HUES48 (cell line): ENCODE measurements around the gene NHEJ1.

ENCODE experiments used
- H3K27ac ChIP-seq: one replicate; pipeline ENCODE4 v1.7.0; 2013; ENCODE audit warnings: low read depth, low read length, inconsistent platforms
- H3K27me3 ChIP-seq: 2 replicates; pipeline ENCODE4 v1.6.1; 2013; ENCODE audit warnings: mild to moderate bottlenecking, low read length; ENCODE audit not compliant: control insufficient read depth, insufficient read depth
- H3K36me3 ChIP-seq: 2 replicates; pipeline ENCODE4 v1.6.1; 2013; ENCODE audit warnings: low read length; ENCODE audit not compliant: control insufficient read depth, insufficient read depth
- H3K4me1 ChIP-seq: 2 replicates; pipeline ENCODE4 v1.6.1; 2013; ENCODE audit warnings: mild to moderate bottlenecking, low read length; ENCODE audit not compliant: control insufficient read depth, insufficient read depth
- H3K4me3 ChIP-seq: 2 replicates; pipeline ENCODE4 v1.5.1; 2013; ENCODE audit warnings: mild to moderate bottlenecking, low read depth, low read length
- H3K9ac ChIP-seq: 2 replicates; pipeline ENCODE4 v1.6.1; 2013; ENCODE audit warnings: mild to moderate bottlenecking, low read depth, low read length, moderate library complexity
- H3K9me3 ChIP-seq: 2 replicates; pipeline ENCODE4 v1.6.1; 2013; ENCODE audit warnings: low read length; ENCODE audit not compliant: control insufficient read depth, insufficient read depth

Gene NHEJ1

DNA sequence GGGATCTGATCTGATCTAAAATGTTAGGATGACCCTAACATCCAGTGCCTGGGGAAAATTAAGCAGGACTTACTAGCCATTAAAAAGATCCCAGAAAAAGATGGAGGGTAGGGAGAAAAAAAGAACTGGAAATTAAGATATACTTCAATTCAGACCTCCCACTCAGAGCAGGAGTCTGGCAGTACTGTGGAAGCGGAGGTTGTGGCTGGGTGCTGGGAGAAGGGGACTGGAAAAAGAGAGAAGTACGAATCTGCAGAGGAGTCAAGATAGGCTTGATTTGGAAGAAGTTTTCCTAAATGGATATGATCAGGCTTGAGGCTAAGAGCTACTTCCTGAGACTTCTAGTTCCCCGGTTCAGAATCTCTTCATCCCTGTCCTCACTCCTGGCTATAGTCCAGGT lies 66.4 kb downstream of the NHEJ1 start:
- H3K9ac ChIP-seq = no peak overlapping the region
- H3K4me3 ChIP-seq = no peak overlapping the region
- H3K27me3 ChIP-seq = no peaks in the 10 kb centered on the region
- H3K27ac ChIP-seq = no peak overlapping the region
- H3K9me3 ChIP-seq = no peaks in the 10 kb centered on the region
- H3K4me1 ChIP-seq = no peaks in the 10 kb centered on the region; the same call in 1 of the 2 replicates
- H3K36me3 ChIP-seq = no peaks in the 10 kb centered on the region

DNA sequence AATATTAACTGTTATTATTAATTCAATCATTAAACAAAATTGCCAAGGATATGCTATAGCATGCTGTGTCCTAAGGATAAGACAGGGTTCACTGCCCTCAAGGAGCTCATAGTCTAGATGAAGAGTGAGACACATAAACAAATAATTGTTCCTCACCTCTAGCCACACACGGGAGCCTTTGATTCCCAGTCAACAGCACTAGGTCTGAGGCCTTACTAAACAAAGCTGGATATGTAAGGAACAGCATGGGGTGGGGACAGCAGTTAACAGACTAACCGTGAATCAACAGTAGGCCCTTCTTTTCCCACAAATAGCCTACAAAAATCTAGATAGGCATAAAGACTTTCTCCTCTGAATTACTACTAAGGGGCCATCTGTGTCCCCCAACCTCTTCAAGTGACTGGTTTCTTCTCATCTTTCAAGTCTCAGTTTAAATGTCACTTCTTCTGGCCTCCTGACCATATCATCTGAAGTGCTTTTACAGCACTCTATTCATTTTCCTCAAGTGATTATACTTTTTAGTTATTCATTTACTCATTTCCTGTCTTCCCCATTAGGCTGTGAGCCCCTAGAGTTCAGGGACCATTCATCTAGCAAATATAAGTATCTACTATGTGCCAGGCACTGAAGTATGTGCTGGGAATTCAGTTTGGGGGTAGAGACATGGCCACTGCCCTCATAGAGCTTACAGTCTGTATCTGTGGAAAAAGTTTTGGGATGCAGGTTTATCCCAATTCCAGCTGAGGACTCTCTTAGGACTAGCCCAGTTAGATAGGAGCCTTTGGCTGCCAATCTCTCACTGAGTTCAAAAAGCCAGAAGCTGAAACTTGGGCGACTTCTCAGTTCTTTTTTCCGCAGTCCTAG lies 69.9 kb downstream of the NHEJ1 start:
- no peak overlapping the region for H3K4me3 ChIP-seq
- no peak overlapping the region for H3K27ac ChIP-seq
- no peaks in the 10 kb centered on the region for H3K36me3 ChIP-seq
- H3K9ac ChIP-seq = no peak overlapping the region
- H3K4me1 ChIP-seq = no peaks in the 10 kb centered on the region; the same call in none of the 2 replicates
- no peaks in the 10 kb centered on the region for H3K27me3 ChIP-seq
- H3K9me3 ChIP-seq = no peaks in the 10 kb centered on the region

DNA sequence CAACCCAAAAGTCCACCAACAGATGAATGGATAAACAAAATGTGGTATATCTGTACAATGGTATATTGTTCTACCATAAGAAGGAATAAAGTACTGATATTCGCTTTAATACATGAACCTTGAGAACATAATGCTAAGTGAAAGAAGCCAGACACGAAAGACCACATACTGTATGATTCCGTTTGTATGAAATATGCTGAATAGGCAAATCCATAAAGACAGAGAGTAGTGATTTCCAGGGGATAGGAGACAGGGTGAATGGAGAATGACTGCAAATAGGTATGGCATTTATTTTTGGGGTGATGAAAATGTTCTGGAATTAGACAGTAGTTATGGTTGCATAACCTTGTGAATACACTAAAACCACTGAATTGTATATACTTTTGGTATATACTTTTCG lies 71.3 kb downstream of the NHEJ1 start:
- Histone ChIP-seq H3K4me1 (no peaks in the 10 kb centered on the region; the same call in none of the 2 replicates), H3K4me3 (no peak overlapping the region), H3K27ac (no peak overlapping the region), H3K36me3 (no peaks in the 10 kb centered on the region), H3K9ac (no peak overlapping the region), H3K9me3 (no peaks in the 10 kb centered on the region), H3K27me3 (no peaks in the 10 kb centered on the region)

DNA sequence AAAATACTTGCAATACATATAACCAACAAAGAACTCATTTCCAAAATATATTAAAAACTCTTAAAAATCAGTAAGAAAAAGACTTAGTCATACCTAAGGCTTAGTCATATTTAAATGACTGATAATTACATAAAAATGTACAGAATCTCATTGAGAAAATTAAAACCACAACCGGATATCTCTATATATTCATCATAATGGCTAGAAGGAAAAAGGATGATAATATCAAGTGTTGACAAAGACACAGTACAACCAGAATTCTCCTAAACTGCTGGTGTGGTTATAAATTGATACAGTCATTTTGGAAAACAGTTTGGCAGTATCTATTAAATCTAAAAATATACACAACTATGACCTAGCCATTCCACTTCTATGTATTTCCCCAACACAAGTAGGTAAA lies 72.8 kb downstream of the NHEJ1 start:
- no peaks in the 10 kb centered on the region for H3K9me3 ChIP-seq
- no peaks in the 10 kb centered on the region for H3K36me3 ChIP-seq
- H3K27ac ChIP-seq = no peak overlapping the region
- H3K4me3 ChIP-seq = no peak overlapping the region
- no peak overlapping the region for H3K9ac ChIP-seq
- H3K4me1 ChIP-seq = no peaks in the 10 kb centered on the region; the same call in none of the 2 replicates
- H3K27me3 ChIP-seq = no peaks in the 10 kb centered on the region

DNA sequence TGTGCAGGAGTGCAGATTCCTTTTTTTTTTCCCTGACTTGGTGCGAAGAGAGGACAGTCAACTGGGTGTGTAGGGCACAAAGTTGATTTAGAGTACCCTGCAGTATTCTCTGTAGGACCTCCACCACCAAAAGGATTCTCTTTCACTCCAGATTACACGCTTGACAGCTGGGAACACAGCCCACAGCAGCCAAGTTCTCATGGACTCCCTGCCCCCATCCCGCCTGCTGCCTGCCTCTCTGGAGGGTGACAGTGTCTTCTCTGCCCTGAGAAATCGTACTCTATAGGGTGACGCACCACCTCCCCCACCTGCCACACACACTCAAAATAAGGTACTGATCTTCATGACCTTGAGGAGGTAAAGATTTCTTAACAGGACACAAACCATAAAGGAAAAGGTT lies 73.3 kb downstream of the NHEJ1 start:
- Histone ChIP-seq H3K4me1 (no peaks in the 10 kb centered on the region; the same call in none of the 2 replicates), H3K9ac (no peak overlapping the region), H3K4me3 (no peak overlapping the region), H3K27ac (no peak overlapping the region), H3K27me3 (no peaks in the 10 kb centered on the region), H3K9me3 (no peaks in the 10 kb centered on the region), H3K36me3 (no peaks in the 10 kb centered on the region)

DNA sequence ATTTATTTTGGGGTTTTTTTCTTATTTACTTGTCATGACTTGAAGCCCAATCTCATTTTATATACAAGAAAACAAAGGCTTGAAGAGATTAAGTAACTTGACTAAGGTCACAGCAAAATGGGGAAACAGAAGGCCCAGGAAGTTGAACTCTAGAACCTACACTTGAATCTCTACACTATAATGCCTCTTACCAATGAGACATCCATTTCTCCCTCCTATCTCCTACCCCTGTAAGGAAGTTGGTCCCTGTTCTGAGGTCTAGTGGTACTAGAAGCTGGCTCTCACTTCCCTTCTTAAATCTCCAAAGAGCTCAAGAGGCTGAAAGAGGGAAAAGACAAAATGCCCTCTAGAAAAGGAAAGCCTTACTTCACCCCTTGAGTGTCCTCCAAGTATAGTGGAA lies 74.4 kb downstream of the NHEJ1 start:
- Histone ChIP-seq H3K4me3 (no peak overlapping the region), H3K27me3 (peaks cover 2% of the 10 kb centered on the region; the same call in 1 of the 2 replicates), H3K36me3 (no peaks in the 10 kb centered on the region), H3K9me3 (no peaks in the 10 kb centered on the region), H3K9ac (no peak overlapping the region), H3K27ac (no peak overlapping the region), H3K4me1 (no peaks in the 10 kb centered on the region; the same call in none of the 2 replicates)

DNA sequence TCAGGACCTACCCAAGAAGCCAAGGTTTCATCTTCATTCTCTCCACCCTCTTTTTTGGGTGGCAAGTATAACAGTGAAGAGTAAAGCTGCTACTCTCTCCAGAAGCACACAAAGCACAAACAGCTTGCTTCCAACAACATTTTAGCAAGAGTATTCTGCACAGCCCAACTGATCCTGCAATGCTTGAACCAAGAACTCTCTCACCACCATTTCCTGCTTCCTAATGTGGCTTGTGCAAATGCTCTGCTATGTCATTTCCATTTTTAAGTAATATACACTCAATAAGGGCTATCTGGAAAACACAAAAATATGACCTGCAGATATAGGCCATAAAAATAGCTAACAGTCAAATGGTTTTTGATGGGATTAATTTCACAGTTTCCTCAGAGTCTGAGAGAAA lies 75.8 kb downstream of the NHEJ1 start:
- Histone ChIP-seq H3K36me3 (no peaks in the 10 kb centered on the region), H3K9ac (no peak overlapping the region), H3K4me1 (no peaks in the 10 kb centered on the region; the same call in 1 of the 2 replicates), H3K27me3 (peaks cover 2% of the 10 kb centered on the region; the same call in 1 of the 2 replicates), H3K9me3 (no peaks in the 10 kb centered on the region), H3K27ac (no peak overlapping the region), H3K4me3 (no peak overlapping the region)

DNA sequence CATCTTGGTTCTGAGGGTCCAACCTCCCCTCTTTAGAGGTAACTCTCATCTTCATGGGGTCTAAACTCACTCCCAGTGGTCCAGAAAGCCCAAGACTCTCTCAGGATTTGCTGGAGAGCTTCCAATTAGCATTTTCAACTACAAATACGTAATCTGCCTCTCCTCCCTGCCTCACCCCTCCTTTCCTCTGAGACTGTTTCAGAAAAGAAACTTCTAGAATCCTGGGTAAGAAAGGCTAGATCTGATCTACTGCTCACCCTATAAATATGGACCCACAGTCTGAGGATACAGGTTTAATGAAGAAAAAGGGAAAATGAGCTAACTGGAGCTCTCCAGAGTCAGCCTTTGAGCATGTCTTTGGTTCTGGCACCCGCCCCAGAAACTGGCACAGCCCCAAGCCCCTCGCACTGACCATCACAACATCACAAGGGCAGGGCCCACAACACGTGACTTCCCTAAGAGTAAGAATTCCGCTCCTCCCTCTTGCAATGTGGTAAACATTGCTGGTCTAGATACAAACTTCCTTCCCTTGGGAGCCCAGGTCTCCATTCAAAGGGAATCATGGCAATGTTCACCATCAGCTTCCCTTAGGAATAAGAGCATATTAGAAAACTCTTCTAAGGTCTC lies 78.2 kb downstream of the NHEJ1 start:
- no peak overlapping the region for H3K9ac ChIP-seq
- peaks cover 2% of the 10 kb centered on the region; the same call in 1 of the 2 replicates for H3K27me3 ChIP-seq
- peaks cover 3% of the 10 kb centered on the region for H3K36me3 ChIP-seq
- no peaks in the 10 kb centered on the region for H3K9me3 ChIP-seq
- no peaks in the 10 kb centered on the region; the same call in 1 of the 2 replicates for H3K4me1 ChIP-seq
- no peak overlapping the region for H3K4me3 ChIP-seq
- no peak overlapping the region for H3K27ac ChIP-seq

DNA sequence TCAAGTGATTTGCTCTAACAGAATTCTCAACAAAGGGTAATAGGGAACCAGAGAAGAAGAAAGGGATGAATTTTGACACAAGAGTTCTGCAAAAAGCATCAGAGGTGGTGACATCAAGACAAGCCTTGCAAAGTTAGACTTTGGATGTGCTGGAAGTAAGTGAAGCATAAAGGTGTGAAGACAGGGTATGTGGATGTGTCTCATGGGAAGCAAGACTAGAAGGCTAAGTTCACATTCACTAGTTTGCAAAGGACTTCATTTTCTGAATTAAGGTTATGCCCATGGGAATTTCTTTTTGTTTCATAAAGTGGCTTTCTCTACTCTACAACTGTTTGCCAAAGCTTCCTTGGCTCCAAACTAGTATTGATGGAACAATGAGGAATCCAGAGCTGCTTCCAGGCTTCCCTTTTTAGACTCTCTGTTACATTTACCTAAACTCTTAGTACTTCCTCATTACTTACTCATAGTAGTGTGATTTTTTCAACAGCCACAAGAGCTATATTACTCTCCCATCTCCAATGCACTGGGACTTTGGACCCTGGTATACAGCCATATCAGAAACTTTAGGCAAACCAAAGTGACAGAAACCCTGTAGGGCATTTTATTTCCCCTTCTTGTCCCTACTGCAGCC lies 78.8 kb downstream of the NHEJ1 start:
- Histone ChIP-seq H3K9me3 (no peaks in the 10 kb centered on the region), H3K4me3 (no peak overlapping the region), H3K9ac (no peak overlapping the region), H3K4me1 (no peaks in the 10 kb centered on the region), H3K27ac (no peak overlapping the region), H3K27me3 (peaks cover 2% of the 10 kb centered on the region; the same call in 1 of the 2 replicates), H3K36me3 (peaks cover 10% of the 10 kb centered on the region)

DNA sequence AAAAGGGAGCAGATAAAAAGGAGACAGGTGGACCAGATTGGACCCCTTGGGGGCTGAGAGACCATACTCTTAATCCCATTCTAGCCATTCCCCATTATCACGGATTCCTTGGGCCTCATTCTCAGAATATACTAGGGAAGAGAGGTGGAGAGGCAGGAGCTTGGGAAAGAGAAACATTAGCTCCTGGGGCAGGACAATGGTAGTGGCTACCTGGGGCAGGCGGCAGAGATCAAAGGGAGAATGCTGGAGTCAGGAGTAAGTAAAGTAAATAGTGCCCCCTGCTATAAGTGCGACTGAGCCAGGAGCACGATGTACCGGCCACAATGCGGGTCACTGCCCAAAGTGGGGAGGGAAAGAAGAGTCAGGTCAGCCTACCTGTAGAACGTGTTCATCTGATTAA lies 79.5 kb downstream of the NHEJ1 start:
- H3K27ac ChIP-seq = no peak overlapping the region
- no peaks in the 10 kb centered on the region for H3K9me3 ChIP-seq
- H3K9ac ChIP-seq = no peak overlapping the region
- no peaks in the 10 kb centered on the region for H3K4me1 ChIP-seq
- no peak overlapping the region for H3K4me3 ChIP-seq
- peaks cover 2% of the 10 kb centered on the region; the same call in 1 of the 2 replicates for H3K27me3 ChIP-seq
- H3K36me3 ChIP-seq = peaks cover 11% of the 10 kb centered on the region

DNA sequence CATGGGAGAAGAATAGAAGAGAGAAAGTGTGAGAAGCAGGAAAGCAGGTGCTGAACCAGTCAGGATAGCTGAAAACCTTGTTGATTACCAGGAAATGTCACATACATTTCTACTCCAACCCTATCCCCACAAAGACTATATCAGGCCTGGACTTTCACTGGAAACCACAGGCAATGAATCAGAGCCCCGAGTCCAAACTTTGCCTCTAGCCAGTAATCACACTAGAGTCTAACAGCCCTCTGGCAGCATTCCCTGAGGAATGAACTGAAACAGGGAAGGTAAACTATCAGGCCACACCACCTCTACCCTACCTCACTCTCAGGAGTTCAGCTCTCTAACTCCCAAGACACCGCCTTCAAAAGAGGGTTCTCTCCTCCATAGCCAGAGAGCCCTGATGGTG lies 81.2 kb downstream of the NHEJ1 start:
- Histone ChIP-seq H3K27me3 (peaks cover 2% of the 10 kb centered on the region; the same call in 1 of the 2 replicates), H3K27ac (no peak overlapping the region), H3K36me3 (peaks cover 15% of the 10 kb centered on the region), H3K9me3 (no peaks in the 10 kb centered on the region), H3K4me3 (no peak overlapping the region), H3K9ac (no peak overlapping the region), H3K4me1 (no peaks in the 10 kb centered on the region)
